Renal cortex interstitium (tissue), 11 donors: ENCODE data around the gene RAB1B. TPM values are rescaled to one million over a fixed set of nuclear protein-coding genes. Genes with fewer than 3 reads are reported as not detected.
"Not testable (repeated sequence)": the region's sequence is repeated elsewhere in the genome, so short reads cannot be mapped to it uniquely, and the experiment has no call there.

ENCODE experiments used
- DNase-seq, 11 donors: peaks; one replicate each; pipeline ENCODE4 v3.0.0-alpha.2; 2013; ENCODE audit warnings: low read depth in 9 of 11, low spot score in 4 of 11; ENCODE audit errors: extremely low read depth in 1 of 11
- polyA plus RNA-seq, 3 donors: library from polyadenylated mRNA; unstranded; fragments of 120-200 nt; gene quantifications; one replicate each; pipeline ENCODE4 v1.2.1, GENCODE V29; 2013; ENCODE audit not compliant: insufficient read length in 3 of 3

RAB1B gene
- polyA plus RNA-seq, 3 donors = 106 to 142 (median 126) TPM

GRCh38 chr11:66289548-66290329 is 21.3 kb downstream of the RAB1B start:
- DNase-seq = peak in 10 of 11 donors; percentile 60 to 82 (median 76)

GRCh38 chr11:66290330-66290621 is 21.8 kb downstream of the RAB1B start:
- DNase-seq = no peak

- no peak for DNase-seq
Observed at GRCh38 chr11:66291303-66291705, 22.9 kb downstream of the RAB1B start.

GRCh38 chr11:66291706-66292542 is 23.5 kb downstream of the RAB1B start, which contains the start of gene TMEM151A:
TSS of gene TMEM151A (plus strand) at chr11:66291894. CDS start at chr11:66292014, 120 bp downstream.
- no peak for DNase-seq

- no peak for DNase-seq
Observed at GRCh38 chr11:66292543-66293332, 24.3 kb downstream of the RAB1B start.

GRCh38 chr11:66293352-66293751 is 24.9 kb downstream of the RAB1B start:
- DNase-seq = no peak

GRCh38 chr11:66293777-66294625 is 25.6 kb downstream of the RAB1B start:
- DNase-seq = no peak

GRCh38 chr11:66294626-66295620 is 26.5 kb downstream of the RAB1B start:
- no peak for DNase-seq

GRCh38 chr11:66297610-66298009 is 29.2 kb downstream of the RAB1B start:
- no peak for DNase-seq

GRCh38 chr11:66299186-66299585 is 30.7 kb downstream of the RAB1B start:
- no peak for DNase-seq

GRCh38 chr11:66302656-66303055 is 34.2 kb downstream of the RAB1B start:
- no peak for DNase-seq

GRCh38 chr11:66309475-66309874 is 41.0 kb downstream of the RAB1B start:
- DNase-seq = no peak

GRCh38 chr11:66310324-66310723 is 41.9 kb downstream of the RAB1B start:
- no peak for DNase-seq

- DNase-seq = not testable (repeated sequence)
Observed at GRCh38 chr11:66310803-66311440, 42.5 kb downstream of the RAB1B start.

GRCh38 chr11:66311470-66311964 is 43.1 kb downstream of the RAB1B start:
- DNase-seq = no peak

- peak in 10 of 11 donors; percentile 79 to 89 (median 87) for DNase-seq
Observed at GRCh38 chr11:66311965-66312548, 43.6 kb downstream of the RAB1B start.
